ENCODE data around the gene RERE.

The RERE gene

DNA sequence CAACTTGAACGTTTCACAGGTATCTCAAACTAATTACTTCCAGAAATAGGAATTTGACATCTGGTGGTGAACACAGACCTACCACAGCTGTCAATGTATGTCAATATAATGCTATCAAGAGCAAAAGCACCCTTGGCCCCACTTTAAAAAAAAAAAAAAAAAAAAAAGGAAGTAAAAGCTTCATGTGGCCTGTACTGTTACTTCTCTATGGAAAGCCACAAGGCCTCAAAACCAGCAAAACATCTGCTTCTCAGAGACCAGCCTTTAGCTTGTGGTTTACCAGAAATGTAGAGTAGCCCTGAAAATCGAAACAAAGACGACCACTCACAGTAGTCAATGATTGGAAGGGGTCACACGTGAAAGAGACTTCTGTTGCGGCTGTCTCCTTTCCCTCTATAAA is 389.9 kb downstream of the RERE start:
- DNase-seq (ENCODE audit: low read depth in 2 of 2): no peak

DNA sequence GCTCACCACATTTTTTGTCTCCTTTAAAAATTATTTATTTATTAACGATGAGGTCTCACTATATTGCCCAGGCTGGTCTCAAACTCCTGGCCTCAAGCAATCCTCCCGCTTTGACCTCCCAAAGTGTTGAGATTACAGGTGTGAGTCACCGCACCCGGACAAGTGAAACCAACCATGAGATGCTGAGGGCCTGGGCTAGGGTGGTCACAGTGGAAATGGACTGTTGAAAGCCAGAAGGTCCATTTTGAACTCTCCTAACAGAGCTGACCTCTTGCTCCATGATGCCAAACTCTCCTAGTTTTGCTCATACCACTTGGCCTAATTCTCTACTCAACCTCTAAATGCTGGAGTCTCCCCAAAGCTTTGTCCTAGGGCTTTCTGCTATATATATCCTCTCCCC is 390.4 kb downstream of the RERE start:
- no peak for DNase-seq (ENCODE audit: low read depth in 2 of 2)

DNA sequence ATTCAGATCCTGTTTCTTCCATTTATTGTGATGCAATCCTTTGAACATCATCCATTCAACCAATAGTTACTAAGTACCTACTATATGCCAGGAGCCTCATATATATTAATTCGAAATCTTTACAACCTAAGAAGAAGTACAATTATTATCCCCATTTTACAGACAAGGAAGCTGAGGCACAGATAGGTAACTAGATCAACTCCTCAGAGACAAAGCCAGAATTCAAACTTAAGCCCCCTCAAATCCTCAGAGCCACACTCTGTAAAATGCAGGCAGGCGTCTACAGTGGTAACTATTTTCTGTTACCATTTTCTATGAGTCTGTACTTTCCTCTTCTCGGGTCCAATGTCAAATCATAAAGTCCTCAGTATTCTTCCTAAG is 391.7 kb downstream of the RERE start:
- DNase-seq (ENCODE audit: low read depth in 2 of 2): no peak

DNA sequence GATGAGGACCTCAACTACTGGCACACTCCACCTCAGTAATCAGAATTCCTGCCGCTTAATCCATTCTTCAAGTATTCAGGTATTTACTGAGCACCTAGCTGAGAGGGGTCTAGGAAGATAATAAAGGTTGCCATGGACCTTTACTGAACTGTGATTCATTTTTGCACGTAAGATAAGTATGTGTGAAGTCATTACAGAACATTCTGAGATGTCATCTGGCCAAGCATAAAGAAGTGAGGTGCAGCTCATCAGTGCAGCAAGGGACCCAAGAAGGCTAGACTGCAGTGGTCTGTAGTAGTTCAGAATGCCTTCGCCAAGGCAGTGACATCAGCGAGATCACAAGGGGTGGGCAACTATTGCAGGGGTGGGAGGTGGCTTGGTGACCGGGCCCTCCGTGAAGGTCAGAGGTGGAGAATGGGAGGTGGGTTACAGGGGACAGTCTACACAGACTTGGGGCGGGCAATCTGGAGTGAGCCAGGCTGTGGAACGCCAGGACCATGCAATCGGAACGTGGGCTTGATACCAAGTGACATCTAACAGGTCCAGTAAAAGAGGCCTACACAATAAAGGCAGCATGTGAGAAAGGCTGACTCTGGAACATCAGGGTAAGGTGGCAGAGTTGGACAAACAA is 392.2 kb downstream of the RERE start:
- no peak for DNase-seq (ENCODE audit: low read depth in 2 of 2)

DNA sequence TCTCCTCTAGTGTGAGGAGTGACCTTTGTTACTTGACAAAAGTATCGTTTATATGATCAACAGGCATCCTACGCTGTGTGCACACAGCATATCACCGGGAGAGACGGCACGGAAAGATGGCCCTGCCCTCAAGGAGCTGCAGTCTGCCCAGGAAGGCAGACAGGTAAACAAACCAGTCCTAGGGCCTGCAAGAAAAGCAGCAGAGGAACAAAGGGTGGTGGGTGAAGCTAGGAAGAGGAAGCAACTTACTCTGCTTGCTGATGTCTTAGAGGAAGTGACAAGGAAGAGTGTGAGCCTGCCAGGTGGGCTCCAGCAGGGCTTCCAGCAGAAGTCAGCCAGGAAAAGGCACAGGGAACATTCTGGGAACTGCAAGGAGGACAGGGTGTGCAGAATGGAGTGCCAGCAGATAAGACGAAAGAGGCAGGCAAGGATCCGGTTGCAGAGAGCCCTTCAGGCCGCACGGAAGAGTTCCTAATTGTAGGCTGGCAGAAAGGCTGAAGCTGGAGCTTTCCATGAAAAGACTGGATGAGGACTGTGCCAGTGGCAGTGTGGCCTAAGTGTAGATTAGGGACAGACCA is 392.8 kb downstream of the RERE start:
- DNase-seq (ENCODE audit: low read depth in 2 of 2): peak; percentile 16 to 23

DNA sequence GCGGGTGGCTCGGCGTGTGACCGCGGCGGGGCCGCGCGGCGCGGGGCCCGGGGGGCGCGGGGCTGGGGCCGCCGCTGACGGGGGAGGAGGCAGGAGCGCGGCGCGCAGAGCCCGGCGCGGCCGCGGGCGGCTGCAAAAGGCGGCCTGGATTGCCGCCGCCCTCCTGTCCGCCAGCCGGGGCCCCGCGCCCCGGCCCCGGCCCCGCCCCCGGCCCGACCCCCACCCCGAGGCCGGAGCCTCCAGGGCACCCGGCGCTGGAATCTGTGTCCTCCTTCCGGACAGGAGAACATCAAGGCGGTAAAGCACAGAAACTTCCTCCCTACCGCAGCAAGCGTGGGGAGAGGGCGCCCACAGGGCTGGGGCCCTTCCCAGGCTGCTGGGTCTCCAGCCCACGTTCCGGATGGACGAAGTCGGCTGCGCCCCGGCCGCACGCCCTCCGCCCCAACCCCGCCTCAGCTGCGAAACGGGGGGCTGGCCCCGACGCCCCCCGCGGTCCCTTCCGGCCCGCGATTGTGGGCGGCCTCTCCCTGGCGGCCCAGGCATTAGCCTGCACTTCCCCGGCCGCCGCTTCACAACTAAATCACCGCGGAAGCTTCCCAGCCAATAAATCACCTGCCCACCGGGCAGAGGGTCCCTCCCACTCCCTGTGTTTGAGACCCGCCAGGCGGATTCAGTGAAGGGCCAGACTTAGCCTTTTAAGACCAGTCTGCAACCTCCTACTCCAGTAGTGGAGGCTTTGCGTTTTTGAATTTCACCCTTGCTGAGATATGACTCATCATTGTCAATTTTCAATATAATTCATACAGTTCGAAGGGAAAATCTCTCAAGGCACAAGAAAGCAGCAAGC is 393.5 kb downstream of the RERE start:
- DNase-seq (ENCODE audit: low read depth in 2 of 2): peak; percentile 40 to 54

DNA sequence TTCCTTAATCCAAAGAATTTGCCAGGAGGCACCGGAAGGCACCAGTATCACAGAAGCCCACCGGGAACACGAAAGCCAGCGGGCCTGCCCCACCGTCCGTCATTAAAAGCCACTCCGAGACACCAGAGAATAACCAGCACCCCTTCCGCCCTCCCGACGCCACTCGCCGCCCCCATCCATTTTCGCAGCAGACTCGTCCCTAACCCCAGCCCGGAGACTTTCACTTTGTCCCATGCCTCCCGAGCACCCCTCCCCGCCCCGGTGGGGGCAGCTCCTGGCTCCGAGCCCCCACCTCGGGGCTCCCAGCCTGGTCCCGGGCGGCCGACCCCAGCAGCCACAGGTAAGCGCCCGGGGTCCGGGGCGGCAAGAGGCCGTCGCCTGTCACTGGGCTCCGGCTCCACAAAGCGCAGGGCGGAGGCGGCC is 394.2 kb downstream of the RERE start:
- DNase-seq (ENCODE audit: low read depth in 2 of 2): peak; percentile 15 to 25

DNA sequence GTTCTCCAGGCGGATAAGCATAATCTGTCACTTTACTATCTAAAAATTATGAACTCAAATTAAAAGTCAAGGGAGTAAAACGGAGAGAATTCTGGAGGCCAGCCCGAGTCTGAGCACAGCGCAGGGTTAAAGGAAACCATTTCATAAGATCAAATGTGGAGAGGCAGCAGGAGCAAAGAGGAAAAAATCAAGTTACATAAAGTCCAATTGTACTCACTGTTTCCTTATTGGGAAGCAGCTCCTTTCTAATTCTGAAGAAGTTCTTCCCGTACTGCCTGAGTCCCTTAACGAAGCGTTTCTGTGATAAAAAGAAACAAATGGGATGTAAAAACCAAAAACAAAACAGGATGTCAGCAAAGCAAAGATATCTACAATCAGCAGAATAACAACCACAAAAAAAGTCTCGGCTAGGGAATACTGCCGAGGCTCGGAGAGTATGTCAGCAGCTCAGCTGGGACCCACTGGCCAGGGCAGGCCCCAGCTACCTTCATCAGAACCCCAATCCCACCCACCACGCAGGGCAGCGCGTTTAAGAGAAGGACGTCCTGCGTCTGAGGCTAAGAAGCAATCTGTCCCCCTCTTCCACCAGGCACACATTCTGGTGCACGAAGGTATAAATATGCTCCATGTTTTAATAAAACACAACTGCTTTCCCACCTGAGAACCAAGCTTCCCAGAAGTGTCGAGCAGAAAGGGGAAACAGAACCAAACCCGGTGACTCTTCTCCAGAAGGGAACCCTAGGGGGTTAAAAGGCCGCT is 394.8 kb downstream of the RERE start:
- peak in 1 of 2 donors; percentile 11 for DNase-seq (ENCODE audit: low read depth in 2 of 2)

DNA sequence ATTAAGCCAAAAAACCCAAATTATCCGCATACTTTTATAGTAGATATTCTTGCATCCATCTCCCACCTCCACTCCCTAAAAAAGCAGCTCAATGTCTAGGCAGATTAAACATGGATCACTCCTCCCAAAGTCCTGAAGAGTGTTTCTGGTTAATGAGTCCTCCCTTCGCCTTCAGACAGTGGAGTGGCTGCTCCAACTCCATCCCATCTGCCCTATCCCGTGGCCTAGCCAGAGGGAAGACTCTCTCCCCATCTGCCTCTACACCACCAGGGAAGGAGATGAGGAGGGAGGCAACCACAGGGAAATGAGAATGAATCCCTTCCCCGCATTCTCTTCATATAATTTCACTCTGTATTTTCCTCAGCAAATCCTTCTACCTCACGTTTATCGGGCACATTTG is 395.7 kb downstream of the RERE start:
- no peak for DNase-seq (ENCODE audit: low read depth in 2 of 2)

DNA sequence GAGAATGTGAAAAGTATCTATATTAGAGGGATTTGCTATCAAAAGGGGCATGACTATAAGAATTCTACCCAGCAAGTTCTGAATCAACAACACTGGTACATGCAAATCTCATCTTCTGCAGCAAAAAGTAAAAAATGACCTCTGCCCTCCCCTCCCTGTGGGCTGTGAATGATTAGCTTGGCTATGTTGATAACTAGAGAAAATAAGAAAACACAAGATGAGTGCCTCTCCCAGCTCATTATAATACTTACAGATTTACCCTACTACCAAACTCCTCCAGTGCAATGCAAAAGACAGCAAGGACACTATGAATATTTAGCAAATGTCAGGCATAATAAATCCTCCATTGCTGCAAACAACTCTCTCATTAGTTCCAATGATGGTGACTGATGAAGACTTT is 397.1 kb downstream of the RERE start:
- no peak for DNase-seq (ENCODE audit: low read depth in 2 of 2)

DNA sequence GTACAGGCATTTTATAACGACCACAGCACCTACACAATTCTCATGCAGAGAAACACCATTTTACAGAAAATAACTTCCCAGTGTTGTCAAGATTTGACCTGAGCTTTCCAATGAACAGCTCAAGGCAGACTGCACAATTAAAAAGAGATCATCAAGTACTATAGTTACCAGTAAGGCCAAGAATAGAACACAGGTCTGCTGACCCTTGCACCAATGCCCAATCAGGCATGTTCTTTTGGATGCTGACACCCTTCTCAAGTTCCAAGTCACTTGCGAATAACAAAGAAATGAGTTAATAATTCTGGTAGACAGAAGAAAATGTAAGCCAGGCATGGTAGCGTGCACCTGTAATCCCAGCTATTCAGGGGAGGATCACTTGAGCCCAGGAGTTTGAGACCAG is 397.6 kb downstream of the RERE start:
- DNase-seq (ENCODE audit: low read depth in 2 of 2): no peak

DNA sequence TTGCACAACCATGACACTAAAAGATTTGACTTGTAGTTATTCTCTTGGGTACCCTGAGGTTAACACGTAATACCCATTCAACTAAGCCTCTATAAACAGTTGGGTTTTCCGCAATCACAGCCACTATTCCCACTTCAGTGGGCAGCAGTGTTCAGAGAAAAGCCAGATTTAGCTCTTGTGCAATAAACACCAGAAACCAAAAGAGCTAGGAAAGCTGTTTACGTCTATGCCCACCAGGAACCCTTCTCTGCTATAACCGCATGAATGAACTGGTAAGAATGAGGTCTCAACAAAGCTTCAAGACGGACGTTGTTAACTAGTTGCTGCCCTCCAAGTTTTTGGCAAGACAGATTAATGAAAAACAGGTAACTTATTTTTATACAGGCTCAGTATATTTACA is 398.3 kb downstream of the RERE start:
- no peak for DNase-seq (ENCODE audit: low read depth in 2 of 2)

DNA sequence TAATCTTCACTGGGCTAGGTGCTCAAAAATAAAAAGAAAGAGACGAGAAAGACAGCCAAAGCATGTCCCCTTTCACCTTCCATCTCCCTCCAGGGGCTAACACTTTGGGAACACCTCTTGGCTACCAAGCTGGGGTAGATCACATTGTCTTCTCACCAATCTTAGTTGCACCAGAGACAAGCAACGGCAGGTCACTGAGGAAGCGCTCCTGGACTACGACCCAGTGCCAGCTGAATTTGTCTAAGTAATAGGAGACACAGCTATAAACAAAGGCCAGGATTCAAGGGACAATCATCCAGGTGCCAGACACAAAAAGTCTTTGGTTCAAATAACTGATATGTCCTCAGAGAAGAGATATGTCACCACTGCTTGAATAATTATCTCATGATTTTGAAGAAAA is 399.1 kb downstream of the RERE start:
- DNase-seq (ENCODE audit: low read depth in 2 of 2): no peak

DNA sequence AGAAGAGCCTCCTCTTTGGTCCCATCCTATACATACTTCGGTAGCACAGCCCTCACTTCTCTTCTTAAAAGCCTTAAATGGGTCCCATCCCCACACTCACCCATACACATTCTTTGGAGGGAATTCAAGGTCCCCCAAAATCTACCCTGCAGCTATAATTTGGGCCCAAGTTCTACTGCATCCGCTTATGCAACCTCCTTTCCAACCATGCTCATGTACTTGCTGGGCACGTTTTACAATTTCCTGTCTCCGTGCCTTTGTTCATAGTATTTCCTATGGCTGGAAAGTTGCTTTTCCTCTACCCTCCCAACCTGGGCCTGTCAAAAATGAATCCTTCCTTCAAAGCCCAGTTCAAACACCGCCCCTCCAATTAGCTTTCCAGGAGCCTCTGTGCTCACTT is 399.8 kb downstream of the RERE start:
- DNase-seq (ENCODE audit: low read depth in 2 of 2): no peak

DNA sequence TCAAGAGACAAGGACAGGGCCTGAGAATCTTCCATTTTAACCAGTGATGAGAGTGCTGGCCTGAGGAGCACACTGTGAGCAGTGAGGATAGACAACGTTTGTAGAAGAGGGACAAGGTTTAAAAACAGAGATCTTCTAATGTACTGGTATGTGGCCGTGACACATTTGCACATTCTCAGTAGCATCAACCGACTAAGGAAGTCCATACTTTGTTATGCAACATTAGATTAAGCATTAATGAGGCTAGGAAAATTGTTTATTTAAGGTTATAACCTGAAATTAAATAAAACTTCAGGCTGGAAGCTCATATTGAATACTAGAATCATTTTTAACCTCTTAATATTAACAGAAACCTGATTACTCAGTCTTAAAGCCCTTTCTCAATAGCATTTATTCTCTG is 400.6 kb downstream of the RERE start:
- no peak for DNase-seq (ENCODE audit: low read depth in 2 of 2)

DNA sequence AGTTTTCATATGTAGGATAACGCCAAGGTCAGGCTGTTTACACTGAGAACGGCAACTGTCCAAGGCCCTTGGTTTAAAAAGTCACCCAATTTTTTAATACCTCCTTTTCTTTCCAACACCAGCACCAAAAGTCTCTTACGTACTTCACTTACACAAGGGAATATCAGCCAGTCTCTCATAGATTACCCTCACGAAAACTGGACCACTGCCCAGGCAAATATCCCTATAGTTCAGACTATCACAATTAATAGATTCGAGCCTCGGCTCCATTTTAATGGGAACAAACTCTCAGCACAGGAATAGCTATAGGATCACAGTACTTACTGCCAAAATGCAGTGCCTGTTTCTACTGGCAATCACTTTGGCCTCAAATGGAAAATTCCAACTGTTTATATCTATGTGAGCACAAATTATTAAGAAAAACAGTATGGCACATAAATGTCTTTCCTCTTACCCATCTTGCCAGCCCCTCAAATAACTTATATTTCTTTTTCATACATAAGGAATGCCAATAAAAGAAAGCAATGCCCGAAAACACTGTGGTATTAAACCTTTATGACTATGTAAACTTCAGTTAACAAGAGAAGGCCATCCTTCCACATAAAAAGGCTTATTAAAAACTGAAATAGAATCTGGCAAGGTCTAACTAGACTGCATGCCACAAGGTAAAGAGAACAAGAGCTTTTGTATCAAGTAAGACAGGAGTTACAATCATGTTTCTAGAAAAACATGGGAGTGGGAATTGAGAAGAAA is 401.7 kb downstream of the RERE start:
- DNase-seq (ENCODE audit: low read depth in 2 of 2): no peak

DNA sequence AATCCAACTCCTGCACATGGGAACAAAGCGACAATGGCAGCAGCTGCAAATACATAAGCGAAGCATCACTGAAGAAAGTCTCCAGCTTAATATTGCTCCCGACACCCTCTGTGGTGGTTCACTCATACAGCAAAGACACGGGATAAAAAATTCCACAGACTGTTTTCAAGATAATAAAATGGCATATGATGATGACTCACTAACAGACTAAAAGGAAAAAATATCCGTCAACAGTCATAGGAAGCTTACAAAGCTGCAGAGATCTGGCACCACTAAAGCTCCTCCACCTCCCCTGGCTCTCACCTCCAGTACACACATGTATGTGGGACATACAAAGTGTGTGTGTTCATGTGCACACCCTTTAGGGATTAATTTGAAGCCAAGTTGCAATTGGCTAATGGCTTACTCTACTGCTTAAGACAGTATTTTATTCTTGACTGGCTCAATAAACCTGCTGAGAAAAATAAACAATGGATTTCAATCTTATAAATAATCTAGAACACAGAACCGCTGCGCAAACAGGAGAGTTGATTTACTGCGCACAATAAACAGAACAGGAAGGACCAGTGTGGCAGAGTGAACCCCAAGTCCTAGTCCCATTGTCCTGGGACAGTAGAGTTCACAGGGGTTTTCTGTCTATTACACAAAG is 405.1 kb downstream of the RERE start:
- no peak for DNase-seq (ENCODE audit: low read depth in 2 of 2)

DNA sequence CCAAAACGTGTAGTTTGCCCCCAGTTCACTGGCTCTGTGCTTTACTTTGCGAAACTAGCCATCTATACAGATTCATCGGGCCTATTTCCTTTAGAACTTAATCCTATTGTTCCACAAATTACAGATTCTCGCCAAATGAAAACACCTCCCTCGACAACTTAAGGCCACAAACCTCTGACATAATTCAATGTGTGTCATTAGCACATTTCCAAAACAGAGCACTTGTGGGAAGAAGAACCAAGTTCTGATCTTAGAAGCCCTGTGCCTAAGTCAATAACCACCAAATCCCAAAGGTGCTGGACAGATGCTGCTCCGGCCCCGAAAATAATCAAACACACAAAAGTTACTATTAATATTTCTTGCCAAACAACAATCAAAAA is 405.6 kb downstream of the RERE start:
- no peak for DNase-seq (ENCODE audit: low read depth in 2 of 2)

DNA sequence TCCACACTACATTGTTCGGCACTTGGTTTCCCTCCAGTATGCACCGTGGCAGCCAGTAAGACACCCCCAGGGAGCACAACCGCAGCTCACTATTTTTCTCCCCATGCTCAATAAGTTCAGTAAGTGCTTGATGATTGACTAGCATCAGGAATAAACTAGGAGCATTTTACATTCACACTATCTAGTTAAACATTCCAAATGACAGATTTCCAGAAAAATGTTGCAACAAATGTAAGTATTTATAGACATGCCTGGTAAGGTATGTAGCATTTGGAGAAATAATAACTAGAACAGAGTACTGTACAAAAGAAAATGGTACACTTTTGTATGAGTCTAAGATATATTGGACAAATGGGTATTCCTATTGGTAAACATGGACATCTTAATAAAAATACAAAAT is 406.6 kb downstream of the RERE start:
- no peak for DNase-seq (ENCODE audit: low read depth in 2 of 2)

DNA sequence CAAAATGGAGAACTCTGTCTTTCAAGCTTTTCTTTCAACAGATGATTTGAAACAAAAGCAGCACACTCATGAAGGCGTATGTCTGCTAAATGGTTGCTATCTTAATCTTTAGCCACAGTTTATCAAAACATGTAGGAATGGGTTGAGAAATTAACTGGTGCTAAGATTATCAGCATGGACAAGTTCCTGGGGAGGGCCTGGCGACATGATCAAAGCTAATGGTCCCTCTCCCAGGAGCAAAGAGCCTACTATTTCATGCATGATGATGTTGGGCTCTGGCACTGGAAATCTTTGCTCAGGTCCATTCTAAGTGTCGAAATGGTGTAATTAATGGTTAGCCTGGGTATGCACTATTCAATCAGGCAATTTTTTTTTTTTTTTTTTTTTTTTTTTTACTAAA is 407.8 kb downstream of the RERE start:
- no peak for DNase-seq (ENCODE audit: low read depth in 2 of 2)

DNA sequence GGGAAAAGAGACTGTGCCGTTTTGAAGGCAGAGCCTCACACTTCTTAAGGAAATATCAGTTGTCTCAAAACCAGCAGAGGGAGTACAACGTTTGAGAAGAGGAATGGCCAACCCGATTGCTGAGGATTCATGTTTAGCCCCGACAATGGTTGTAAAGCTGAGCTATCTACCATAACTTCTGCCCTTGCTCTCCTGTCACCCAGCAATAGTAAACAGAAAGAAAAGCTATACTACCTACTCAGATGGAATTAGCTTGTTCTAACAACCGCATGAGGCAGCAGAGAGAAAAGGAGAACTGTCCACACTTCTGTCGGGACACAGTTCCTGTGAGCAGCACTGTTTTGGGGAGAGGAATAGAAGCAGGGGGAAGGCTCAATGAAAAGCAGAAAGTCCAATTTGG is 408.3 kb downstream of the RERE start:
- DNase-seq (ENCODE audit: low read depth in 2 of 2): no peak

Data from stimulated activated CD4-positive, alpha-beta T cell treated with anti-CD3 and anti-CD28 coated beads, Interleukin-4, amount 100 ng/mL, for 48 hours (primary cell).